GM10266 (cell line): ENCODE results near the gene FOXRED2.
"Not testable (repeated sequence)": the region's sequence is repeated elsewhere in the genome, so short reads cannot be mapped to it uniquely, and the experiment has no call there.

Experiments used
- DNase-seq: peaks from one replicate; pipeline ENCODE4 v3.0.0; 2012; ENCODE audit errors: extremely low spot score
- CTCF ChIP-seq: IDR thresholded peaks from 2 replicates; pipeline ENCODE4 v1.5.1; 2012; ENCODE audit warnings: mild to moderate bottlenecking, low read depth; ENCODE audit not compliant: control insufficient read depth, insufficient read depth; ENCODE audit errors: missing control alignments

FOXRED2 gene

DNA sequence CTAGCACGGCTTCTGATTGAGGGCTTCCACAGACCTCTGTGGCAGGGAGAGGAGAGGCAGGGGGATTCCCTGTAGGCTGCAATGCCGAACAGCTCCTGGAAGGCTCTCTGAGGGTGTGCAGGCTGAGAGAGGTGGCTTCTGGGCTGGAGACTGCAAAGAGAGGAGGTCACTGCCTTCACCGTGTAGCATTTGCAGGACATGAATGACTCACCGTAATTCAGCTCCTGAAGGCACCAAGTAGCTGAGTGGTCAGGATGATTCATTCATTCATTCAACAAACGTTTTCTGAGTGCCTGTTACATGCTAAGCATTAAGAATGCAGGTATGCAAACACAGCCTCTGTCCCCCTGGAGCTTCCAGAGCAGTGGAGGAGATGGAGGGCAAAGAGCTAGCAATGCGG is 40.1 kb upstream of the FOXRED2 start:
- no peak for DNase-seq
- TF ChIP-seq CTCF: no peak

DNA sequence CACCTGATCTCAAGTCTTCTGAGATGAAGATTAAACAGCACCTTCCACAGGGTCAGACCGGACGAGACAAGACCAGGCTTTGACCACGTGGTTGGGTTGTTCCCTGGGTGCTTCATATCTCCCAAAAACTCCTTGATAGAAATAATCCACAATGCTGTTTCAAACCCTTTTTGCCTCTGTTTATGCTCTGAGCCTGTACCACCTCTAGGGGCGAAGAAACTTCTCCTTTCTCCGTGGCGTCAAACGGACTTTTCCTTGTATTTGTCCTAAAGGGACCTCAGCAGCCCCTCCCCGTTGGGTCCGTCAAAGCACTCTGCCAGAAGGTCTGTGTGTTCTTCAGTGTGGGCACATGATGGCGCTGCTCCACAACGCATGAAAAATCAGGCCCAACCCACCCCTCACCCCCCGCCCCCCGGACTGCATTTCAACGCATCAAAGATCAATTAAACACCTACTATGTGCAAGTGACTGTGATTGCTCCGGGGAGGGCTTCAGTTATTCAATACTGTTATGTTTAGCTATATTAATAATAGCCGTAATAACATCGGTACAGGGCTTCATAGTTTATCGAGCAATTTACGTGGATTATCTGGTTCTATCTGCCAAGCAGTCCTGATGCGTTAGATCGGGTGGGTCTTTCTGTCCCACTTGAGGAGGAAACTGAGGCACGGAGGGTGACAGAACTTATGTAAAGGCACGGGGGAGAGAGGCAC is 39.4 kb upstream of the FOXRED2 start:
- peak; percentile 61 for DNase-seq
- peak; percentile 62 for TF ChIP-seq CTCF

DNA sequence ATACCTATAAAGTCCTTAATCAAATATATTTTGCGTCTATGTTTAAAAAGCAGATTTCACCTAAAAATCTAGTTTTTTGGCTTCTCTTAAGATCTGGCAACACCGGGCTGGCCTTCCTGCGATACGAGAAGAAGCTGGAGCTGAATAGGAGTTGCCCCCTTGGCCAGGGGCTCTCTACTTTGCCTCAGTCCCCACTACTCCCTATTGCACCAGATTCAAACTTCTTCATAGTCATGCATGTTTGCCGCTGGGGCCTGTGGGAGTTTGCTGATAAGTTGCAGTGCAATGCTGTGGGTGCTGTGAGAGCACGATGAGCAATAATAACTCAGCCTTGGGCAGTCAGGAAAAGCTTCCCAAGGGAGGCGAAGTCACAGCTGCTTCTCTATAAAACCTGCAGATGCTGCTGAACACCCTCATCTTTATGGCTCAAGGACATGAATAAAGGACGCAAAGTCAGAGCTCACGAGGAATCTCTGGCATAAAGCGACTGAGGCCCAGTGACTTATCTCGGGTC is 37.3 kb upstream of the FOXRED2 start:
- no peak for TF ChIP-seq CTCF
- DNase-seq: no peak

- TF ChIP-seq CTCF: no peak
- no peak for DNase-seq
Measured at GRCh38 chr22:36541831-36542411, 35.1 kb upstream of the FOXRED2 start.

DNA sequence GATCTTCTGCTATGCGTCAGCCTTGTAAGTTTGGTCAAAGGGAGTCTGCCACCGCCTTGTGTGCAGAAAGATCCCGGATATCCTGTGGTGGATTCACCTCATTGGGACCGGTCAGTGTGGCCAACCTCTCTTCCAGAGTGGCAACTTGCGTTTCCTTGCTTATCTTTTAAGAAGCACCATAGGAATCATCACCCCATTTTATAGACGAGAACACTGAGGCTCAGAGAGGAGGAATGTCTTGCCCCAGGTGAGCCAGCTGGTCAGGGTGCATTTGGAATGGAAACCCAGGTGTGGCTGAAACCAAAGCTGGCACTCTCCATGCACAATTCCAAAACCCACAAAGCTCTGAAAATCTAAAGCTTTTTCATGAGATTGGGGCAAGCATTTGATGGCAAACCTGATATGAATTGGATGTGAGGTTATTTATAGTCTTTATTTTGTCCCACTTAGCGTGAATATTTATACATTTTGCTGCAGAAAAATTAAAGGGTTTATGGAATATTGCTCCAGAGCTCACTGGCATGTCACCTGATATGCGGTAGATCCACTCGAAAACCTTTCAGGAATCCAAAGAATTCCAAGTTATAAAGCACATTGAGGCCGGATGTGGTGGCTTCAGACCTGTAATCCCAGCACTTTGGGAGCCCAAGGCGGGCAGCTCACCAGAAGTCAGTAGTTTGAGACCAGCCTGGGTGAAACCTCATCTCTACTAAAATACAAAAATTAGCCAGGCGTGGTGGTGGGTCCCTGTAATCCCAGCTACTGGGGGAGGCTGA is 34.2 kb upstream of the FOXRED2 start:
- TF ChIP-seq CTCF: no peak
- no peak for DNase-seq

- DNase-seq: no peak
- TF ChIP-seq CTCF: no peak
Measured at GRCh38 chr22:36538529-36538928, 31.7 kb upstream of the FOXRED2 start.

- DNase-seq: no peak
- TF ChIP-seq CTCF: no peak
Measured at GRCh38 chr22:36536717-36537116, 29.9 kb upstream of the FOXRED2 start.

DNA sequence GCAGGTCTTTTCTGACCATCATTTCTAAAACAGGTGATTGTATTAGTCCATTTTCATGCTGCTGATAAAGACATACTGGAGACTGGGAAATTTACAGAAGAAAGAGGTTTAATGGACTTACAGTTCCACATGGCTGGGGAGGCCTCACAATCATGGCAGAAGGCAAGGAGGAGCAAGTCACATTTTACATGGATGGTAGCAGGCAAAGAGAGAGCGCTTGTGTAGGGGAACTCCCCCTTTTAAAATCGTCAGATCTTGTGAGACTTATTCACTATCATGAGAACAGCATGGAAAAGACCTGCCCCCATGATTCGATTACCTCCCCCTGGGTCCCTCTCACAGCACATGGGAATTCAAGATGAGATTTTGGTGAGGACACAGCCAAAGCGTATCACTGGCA is 26.5 kb upstream of the FOXRED2 start:
- not testable (repeated sequence) for DNase-seq
